GM21390 (cell line): ENCODE measurements around the gene CENPS.
"Not testable (repeated sequence)": the region's sequence is repeated elsewhere in the genome, so short reads cannot be mapped to it uniquely, and the experiment has no call there.

Experiments
- ATAC-seq: cut with Tn5 transposase; IDR thresholded peaks from one replicate; pipeline ENCODE4 v1.9.1; 2021; ENCODE audit not compliant: unreplicated experiment

Gene CENPS

DNA sequence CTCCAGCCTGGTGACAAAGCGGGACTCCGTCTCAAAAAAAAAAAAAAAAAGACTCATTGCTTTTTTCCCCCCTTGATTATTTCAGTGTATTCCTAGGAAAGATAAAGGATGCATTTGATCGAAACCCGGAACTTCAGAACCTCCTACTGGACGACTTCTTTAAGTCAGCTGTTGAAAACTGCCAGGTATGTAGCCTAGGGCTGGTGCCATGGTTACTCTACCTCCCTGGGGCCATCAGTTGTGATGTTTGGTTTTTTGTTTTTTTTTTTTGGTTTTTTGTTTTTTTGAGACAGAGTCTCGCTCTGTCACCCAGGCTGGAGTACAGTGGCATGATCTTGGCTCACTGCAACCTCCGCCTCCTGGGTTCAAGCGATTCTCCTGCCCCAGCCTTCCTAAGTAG lies 11.5 kb upstream of the CENPS start:
- ATAC-seq, result not testable (repeated sequence)

DNA sequence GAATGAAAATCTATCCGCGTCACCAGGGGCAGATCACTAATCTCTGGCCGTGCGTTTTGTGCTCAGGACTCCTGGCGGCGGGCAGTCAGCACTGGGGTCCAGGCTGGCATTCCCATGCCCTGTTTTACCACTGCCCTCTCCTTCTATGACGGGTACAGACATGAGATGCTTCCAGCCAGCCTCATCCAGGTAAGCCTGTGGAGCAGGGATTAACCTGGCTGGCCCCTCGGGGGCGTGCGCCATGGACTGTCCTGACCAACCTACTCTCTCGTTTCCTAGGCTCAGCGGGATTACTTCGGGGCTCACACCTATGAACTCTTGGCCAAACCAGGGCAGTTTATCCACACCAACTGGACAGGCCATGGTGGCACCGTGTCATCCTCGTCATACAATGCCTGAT lies 10.9 kb upstream of the CENPS start:
- no peak for ATAC-seq

DNA sequence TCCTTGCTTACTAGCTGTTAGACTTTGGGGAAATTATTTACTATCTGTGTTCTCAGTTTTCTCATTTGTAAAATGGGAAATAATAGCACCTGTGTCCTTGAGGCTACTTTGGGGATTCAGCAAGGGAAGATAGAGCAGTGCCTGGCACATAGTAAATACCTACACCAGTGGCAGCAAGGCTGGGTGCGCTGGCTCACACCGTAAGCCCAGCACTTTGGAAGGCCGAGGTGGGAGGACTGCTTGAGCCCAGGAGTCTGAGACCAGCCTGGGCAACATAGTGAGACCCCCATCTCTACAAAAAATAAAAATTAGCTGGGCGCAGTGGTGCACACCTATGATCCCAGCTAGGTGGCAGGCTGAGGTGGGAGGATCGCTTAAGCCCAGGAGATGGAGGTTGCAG lies 8.6 kb upstream of the CENPS start:
- ATAC-seq, result no peak

DNA sequence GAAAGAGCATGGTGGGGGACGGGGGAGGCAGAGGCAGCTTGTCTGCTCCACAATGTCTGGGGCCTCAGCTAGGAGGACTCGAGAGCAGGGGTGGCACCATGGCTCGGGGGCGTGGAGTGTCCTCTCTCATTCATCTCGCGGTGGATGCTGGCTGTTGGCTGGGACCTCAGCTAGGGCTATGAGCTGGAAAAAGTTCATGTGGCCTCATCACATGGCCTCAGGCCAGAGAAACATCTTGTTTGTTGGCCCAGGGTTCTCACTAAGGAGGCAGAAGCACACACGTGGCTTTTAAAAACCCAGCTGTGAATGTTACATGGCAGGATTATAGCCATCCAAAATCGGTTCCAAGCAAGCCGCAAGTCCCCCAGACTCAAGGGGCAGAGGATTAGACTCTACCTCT lies 6.2 kb upstream of the CENPS start:
- ATAC-seq, result no peak

DNA sequence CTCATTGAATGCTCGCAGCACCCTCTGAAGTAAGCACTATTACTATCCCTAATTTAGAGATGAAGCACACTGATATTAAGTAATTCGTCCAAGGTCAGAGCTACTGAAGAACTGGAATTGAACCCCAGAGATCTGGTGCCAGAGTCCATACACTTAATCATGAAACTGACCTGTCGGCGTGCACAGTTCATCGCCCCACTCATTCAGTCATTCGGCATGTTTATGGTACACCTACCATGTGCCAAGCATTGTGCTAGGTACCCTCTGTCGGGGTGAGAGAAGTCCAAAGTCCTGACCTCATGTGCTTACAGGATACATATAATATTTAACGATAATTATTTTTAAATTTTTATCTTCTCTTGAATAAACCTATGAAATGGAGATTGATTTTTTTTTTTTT lies 5.6 kb upstream of the CENPS start:
- ATAC-seq, result no peak

DNA sequence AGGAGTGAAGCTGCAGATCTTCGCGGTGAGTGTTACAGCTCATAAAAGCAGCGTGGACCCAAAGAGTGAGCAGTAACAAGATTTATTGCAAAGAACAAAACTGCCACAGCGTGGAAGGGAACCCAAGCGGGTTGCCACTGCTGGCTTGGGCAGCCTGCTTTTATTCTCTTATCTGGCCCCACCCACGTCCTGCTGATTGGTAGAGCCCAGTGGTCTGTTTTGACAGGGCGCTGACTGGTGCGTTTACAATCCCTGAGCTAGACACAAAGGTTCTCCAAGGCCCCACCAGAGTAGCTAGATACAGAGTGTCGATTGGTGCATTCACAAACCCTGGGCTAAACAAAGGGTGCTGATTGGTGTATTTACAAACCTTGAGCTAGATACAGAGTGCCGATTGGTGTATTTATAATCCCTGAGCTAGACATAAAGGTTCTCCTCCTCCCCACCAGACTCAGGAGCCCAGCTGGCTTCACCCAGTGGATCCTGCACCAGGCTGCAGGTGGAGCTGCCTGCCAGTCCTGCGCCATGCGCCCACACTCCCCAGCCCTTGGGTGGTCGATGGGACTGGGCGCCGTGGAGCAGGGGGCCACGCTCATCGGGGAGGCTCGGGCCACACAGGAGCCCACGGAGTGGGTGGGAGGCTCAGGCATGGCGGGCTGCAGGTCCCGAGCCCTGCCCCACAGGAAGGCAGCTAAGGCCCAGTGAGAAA lies 4.3 kb upstream of the CENPS start:
- ATAC-seq, result not testable (repeated sequence)

DNA sequence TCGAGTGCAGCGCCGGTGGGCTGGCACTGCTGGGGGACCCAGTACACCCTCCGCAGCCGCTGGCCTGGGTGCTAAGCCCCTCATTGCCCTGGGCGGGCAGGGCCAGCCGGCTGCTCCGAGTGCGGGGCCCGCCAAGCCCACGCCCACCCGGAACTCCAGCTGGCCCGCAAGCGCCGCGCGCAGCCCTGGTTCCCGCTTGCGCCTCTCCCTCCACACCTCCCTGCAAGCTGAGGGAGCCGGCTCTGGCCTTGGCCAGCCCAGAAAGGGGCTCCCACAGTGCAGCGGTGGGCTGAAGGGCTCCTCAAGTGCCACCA lies 3.7 kb upstream of the CENPS start:
- not testable (repeated sequence) for ATAC-seq

DNA sequence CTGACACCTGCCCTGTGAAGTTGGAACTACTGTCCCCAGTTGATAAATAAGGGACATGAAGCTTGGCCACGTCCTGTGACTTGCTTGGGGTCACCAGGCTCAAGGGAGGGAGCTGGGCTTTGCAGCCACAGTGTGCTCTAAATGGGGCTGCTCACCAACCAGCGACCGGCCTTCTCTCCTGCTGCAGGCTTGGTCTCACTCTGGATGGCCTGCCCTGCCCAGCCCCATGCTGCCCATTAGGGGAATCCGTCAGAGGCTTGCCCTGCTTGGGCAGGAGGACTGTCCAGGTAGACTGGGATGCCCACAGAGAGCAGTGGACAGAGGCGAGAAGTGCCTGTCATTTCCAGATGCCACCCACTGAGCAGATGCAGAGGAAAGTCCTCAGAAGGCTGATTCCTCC lies 1.2 kb upstream of the CENPS start:
- ATAC-seq, result no peak

DNA sequence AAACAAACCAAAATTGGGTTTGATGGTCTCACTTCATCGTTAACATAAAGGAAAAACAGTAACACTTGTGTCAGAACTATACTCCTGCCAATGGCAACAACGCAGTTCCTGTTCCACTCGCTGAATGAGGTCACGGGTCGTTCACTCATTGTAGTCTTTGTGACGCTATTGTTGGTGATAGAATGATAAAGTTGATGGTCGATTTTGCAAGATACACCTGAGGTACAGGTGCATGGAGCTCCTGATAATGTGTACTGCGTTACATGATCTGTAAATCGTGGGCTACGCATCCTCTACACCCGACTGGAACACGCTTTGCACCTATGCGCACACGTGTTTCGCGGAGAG lies 391 bp upstream of the CENPS start:
- peak; percentile 4 for ATAC-seq

DNA sequence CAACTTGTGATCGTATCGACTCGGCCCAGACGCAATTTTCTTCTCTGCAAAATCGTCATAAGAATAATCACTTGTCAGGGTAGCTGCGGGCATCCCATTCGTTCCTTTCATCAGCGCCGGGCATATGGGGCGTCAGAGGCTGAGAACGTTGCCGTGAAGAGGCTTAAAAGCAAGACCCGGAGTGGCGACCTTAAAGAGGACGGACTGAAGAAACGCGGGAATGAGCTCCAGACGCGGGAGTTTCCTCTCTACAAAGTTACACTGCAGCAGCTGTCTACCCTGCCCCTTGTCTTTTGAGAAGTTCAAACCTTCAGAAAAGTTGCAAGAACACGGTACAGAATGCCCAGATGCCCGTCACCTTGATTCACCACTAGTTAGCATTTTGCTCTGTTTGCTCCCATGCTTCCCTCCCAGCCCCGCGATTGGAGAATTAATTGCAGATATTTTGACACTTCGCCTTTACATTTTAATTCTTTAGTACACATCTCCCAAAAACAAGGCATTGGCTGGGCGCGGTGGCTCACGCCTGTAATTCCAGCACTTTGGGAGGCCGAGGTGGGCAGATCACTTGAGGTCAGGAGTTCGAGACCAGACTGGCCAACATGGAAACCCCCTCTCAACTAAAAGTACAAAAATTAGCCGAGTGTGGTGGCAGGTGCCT lies 967 bp downstream of the CENPS start:
- ATAC-seq, result no peak

DNA sequence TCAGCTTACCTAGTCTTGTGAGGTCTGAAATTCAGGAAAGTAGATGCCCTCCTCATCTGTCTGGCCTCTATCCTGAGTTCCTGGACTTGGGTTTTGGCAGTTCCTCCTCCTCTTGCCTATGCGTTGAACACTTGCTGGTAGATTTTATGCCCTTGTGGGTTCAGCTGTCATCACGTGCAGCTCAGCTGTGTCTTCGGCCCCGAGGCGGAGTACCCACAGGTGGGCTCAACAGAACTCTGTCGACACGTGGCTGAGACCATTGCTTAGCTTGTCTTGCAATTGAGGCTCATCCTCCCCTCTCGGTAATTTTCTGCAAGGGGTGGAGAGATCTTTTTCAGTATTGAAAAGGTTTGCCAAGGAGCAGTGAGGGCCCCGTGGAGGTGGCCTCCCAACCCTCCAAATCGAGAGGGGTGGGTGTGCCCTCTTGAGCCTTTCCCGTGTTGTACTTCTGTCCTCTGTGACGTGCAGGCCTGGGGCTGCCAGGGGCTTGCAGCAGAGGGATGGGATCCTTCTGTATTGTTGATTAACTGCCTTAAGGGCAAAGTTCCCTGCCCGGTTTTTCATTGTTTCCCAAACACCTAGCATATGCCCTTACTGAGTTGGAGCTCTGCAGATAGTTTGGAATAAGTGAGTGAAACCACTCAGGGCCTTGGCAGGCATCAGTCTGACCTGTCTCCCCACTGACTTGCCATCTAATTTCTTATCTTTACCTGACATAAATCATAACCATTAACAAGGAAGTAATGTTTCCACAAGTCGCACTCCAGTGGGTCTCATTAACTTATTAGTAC lies 2.9 kb downstream of the CENPS start:
- no peak for ATAC-seq

DNA sequence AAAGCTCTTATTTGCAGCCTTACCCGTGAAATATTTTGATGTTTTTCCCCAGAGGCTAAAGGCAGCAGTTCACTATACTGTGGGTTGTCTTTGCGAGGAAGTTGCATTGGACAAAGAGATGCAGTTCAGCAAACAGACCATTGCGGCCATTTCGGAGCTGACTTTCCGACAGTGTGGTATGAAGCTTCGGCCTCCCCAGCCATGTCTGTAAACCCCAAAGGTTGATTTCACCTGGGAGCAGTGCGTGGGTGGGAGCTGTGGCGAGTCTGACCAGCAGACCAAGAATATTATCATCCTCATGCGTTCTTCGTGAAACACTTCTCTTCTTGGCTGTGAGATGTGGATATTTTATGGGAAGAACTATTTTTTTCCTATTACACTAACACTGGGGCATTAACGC lies 3.6 kb downstream of the CENPS start:
- ATAC-seq, result no peak

DNA sequence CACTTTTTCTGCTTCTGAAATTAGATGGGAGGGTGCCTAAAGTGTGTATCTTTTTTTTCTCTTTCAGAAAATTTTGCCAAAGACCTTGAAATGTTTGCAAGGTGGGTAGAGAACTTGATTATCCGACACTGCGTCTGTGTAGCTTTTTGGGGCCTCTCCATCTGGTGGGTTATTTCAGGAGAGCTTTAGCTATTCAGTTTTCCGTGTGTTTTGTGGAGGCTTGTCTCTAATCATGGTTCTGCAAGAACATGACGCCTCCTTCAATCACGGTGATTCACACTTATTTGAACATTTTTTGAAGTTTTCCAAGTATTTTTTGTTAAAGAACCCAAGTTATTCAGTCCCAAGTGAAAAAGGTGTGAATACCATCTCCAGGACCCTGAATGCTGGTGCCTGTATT lies 4.4 kb downstream of the CENPS start:
- ATAC-seq, result no peak

DNA sequence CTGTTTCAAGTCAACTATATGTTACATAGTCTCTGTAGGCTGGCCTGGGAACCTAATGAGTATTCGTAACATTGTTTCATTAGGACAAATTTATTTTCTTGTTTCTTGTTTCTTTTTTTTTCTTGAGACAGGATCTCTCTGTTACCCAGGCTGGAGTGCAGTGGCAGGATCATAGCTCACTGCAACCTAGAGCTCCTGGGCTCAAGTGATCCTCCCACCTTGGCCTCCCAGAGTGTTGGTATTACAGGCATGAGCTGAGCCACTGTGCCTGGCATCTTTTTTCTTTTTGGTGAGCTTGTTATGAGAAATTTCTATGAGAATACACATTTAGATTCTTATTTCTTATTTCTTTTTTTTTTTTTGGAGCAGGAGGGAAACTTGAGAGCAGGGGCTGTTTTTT lies 6.8 kb downstream of the CENPS start:
- ATAC-seq, result no peak

DNA sequence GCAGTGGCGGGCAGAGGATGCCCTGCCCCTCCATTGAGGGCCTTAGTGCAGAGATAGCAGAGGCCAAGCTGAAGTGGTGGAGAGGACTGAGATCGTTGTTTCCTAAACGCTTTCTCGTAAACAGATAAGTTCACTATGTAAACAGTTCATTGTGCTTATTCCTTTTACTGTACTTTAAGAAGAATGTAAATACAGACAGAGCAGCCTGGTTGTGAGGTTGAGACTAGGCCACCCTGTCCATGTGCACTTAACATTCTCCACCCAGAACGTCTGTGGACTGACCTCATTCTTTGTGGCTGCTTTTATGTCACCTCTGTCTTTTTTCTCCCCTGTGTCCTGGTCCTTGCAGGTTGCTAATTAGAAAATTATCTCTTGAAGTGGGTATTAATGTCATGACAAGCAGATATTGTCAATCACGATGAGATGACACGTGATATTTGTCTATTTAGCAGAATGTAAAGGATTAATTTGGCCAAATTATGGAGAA lies 8.5 kb downstream of the CENPS start:
- ATAC-seq, result no peak

DNA sequence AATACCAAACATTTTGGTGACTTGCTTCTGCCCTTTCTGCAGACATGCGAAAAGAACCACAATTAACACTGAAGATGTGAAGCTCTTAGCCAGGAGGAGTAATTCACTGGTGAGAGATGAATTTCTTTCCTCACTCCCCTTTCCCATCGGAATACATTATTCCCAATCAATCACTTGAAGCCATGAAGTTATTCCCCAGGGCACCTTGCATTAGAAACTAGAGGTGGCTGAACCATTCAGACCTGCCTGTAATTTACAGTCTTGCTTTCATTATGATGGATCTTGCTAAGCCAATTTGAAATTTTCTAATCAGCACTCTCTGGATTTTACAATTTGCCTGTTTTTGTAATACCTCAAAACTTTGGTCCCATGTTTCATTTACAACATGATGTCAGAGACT lies 10.1 kb downstream of the CENPS start:
- ATAC-seq, result no peak

DNA sequence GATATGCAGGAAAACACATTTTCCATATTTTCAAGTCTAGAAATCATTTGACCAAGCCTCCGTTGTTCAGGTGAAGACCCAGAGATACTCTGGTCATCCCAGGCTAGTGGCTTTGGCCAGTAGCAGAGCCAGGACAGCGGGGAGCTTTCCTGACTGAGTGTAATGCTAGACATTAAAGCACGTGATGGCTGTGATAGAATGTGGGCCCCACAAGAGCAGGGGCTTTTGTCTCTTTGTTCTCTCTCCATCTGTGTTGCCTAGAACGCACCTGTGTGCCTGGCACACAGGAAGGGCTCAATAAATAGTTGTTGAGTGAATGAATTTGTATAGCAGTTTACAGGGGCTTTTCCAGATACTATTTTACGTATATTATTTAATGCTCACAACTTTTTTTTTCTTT lies 10.6 kb downstream of the CENPS start:
- ATAC-seq, result no peak

DNA sequence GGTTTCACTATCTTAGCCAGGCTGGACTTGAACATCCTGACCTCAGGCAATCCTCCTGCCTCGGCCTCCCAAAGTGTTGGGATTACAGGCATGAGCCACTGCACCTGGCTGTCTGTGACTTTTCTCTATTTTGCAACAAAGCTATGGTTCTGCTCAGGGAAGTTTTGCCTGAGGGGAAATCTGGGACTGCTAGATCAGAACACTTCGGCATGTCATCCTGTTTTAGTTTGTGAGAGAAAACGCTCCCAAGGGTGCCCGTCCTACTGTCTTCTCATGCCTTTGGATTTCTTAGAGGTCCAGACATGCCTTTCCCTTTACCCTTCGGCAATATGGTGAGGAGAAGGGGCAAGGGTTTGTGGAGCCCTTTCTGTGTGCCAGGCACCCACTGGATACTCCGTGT lies 14.0 kb downstream of the CENPS start:
- no peak for ATAC-seq

DNA sequence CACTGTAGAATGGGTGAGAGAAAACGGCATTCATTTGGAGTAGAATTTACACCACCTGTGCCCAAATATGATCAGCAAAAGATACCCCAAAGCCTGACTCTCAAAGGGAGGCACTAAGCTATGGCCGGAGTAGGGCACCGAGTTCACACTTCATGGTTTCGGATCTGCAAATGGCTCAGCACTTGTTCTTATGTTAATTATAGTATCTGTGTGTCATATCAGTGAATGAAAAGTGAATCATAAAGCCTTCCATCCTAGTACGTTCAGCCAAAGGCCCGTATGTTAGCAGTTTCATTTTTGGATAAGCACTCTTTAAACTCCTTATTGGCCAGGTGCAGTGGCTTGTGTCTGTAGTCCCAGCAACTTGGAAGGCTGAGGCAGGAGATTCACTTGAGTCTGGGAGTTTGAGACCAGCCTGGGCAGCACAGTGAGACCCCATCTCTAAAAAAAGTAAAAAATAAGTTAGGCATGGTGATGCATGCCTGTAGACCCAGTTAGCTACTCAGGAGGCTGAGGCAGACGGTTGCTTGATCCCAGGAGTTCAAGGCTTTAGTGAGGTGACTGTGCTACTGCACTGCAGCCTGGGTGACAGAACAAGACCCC lies 14.7 kb downstream of the CENPS start:
- no peak for ATAC-seq

DNA sequence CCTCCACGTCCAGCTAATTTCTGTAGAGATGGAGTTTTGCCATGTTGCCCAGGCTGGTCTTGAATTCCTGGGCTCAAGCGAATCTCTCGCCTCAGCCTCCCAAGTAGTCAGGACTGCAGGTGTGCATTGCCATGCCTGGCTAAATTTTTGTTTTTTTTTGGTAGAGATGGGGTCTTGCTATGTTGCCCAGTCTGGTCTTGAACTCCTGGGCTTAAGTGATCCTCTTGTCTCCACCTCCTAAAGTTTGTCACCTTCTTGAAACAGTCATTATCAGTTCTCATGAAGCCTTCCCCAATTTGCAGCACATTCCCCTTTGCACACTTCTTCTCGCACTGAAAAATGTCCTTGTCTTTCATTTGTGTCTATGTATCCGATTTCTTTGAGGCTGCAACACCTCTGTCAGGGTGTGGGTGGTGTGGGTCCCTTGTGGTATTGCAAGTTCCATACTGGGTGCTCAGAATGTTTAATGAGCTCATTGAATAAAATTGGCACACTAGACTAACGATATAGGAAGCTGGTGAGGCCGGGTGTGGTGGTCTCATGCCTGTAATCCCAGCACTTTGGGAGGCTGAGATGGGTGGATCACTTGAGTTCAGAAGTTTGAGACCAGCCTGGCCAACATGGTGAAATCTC lies 16.7 kb downstream of the CENPS start:
- no peak for ATAC-seq

DNA sequence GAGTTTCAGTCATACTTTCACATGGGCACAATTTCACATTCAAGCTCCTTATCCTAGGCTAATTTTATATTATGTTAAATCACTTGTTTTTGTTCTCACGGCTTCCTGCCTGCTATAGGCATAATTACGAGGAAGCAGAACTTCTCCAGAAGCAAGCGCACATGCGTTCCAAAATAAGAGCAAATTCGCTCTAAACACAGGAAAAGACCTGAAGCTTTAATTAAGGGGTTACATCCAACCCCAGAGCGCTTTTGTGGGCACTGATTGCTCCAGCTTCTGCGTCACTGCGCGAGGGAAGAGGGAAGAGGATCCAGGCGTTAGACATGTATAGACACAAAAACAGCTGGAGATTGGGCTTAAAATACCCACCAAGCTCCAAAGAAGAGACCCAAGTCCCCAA lies 19.5 kb downstream of the CENPS start, which contains the start of gene CORT:
CORT (plus strand) TSS at position 281 of the 400 bp plus-strand sequence. CDS start 193 bp downstream, outside the sequence.
- no peak for ATAC-seq
